PC-3 (cell line): Measurements from ENCODE around the gene POLDIP3. TPM values are rescaled to one million over a fixed set of nuclear protein-coding genes. Genes with fewer than 3 reads are reported as not detected.

Source experiments
- ATAC-seq: fragments of 200-7000 bp; cut with Tn5 transposase; 2 replicates; pipeline ENCODE4 v1.9.1; 2020; ENCODE audit warnings: mild to moderate bottlenecking, moderate library complexity
- BruUV-seq: library from RNA; stranded (reverse); fragments of 400-500 nt; replicated peaks from 2 replicates; lab custom pipeline; 2021; lab: Mats Ljungman, UMichigan
- CTCF ChIA-PET: fragments of 300-600 bp; sonication (Branson Sonifier 250); formaldehyde crosslinking; loops from one replicate; lab custom pipeline; 2022; ENCODE audit warnings: antibody characterized with exemption; lab: Charles Lee
- POLR2A ChIA-PET: fragments of 300-600 bp; sonication (Branson Sonifier 250); formaldehyde crosslinking; loops from one replicate; lab custom pipeline; 2022; ENCODE audit warnings: antibody characterized with exemption; ENCODE audit not compliant: unreplicated experiment; lab: Charles Lee
- DNase-seq: peaks from one replicate; pipeline ENCODE4 v3.0.0-alpha.2; 2015
- H2AFZ ChIP-seq: fragments of 300-600 bp; sonication (generic); 2 replicates; pipeline ENCODE4 v1.6.0; 2016; ENCODE audit warnings: antibody characterized with exemption, low read length
- H3F3A ChIP-seq: fragments of 300-600 bp; sonication (generic); one replicate; pipeline ENCODE4 v1.6.0; 2017; ENCODE audit warnings: antibody characterized with exemption, low read length, control low read depth, mild to moderate bottlenecking; ENCODE audit not compliant: unreplicated experiment
- H3K27ac ChIP-seq: fragments of 300-600 bp; sonication (generic); 2 replicates; pipeline ENCODE4 v1.5.1; 2016; ENCODE audit warnings: mild to moderate bottlenecking, low read length
- H3K27me3 ChIP-seq: fragments of 300-600 bp; sonication (generic); 2 replicates; pipeline ENCODE4 v1.6.1; 2016; ENCODE audit warnings: low read length, mixed read lengths
- H3K36me3 ChIP-seq: fragments of 300-600 bp; sonication (generic); 2 replicates; pipeline ENCODE4 v1.6.1; 2016; ENCODE audit warnings: low read depth, mixed run types, low read length, mixed read lengths
- H3K4me1 ChIP-seq: fragments of 300-600 bp; sonication (generic); 2 replicates; pipeline ENCODE4 v1.5.1; 2016; ENCODE audit warnings: low read length; ENCODE audit not compliant: insufficient read depth
- H3K4me2 ChIP-seq: fragments of 300-600 bp; sonication (generic); 2 replicates; pipeline ENCODE4 v1.6.0; 2016; ENCODE audit warnings: low read length
- H3K4me3 ChIP-seq: fragments of 300-600 bp; sonication (generic); 2 replicates; pipeline ENCODE4 v1.5.1; 2016; ENCODE audit warnings: mild to moderate bottlenecking, low read length, mixed read lengths
- H3K79me2 ChIP-seq: fragments of 300-600 bp; sonication (generic); 2 replicates; pipeline ENCODE4 v1.6.1; 2017; ENCODE audit warnings: low read length, mixed read lengths
- H3K9ac ChIP-seq: fragments of 300-600 bp; sonication (generic); 2 replicates; pipeline ENCODE4 v1.6.0; 2016; ENCODE audit warnings: mild to moderate bottlenecking, low read length
- H3K9me2 ChIP-seq: fragments of 300-600 bp; sonication (generic); replicated peaks from 2 replicates; pipeline ENCODE4 v1.6.1; 2016; ENCODE audit warnings: mixed run types, low read length, mixed read lengths
- H3K9me3 ChIP-seq: fragments of 300-600 bp; sonication (generic); 2 replicates; pipeline ENCODE4 v1.6.1; 2016; ENCODE audit warnings: low read length, mixed read lengths
- H4K20me1 ChIP-seq: fragments of 300-600 bp; sonication (generic); 2 replicates; pipeline ENCODE4 v1.6.1; 2016; ENCODE audit warnings: low read length, mixed read lengths
- CTCF ChIP-seq: fragments of 300-600 bp; sonication (generic); conservative IDR thresholded peaks from 2 replicates; pipeline ENCODE4 v1.5.1; 2017; ENCODE audit warnings: antibody characterized with exemption, low read depth, mild to moderate bottlenecking, low read length
- EZH2 ChIP-seq: fragments of 300-600 bp; sonication (generic); IDR thresholded peaks from one replicate; pipeline ENCODE4 v1.6.1; 2017; ENCODE audit warnings: antibody characterized with exemption, mild to moderate bottlenecking, low read length; ENCODE audit not compliant: unreplicated experiment
- EZH2phosphoT487 ChIP-seq: fragments of 300-600 bp; sonication (generic); IDR thresholded peaks from 2 replicates; pipeline ENCODE4 v1.6.1; 2018; ENCODE audit warnings: mild to moderate bottlenecking, antibody characterized with exemption, low read length, borderline replicate concordance
- intact Hi-C: fragments of 100-400 bp; cut with micrococcal nuclease; formaldehyde crosslinking; loops from 2 replicates; pipeline ENCODE4 v1.9.0; 2023
- total RNA-seq: library from RNA; depleted of rRNA; stranded (reverse); fragments of >200 nt; gene quantifications from 2 replicates; pipeline ENCODE4 v1.2.3, GENCODE V29; 2014

POLDIP3 gene
- total RNA-seq, 1 experiment from 2014 or later = 32.4 TPM

GRCh38 chr22:42649246-42650099, 34.8 kb upstream of the POLDIP3 start, which contains the start of gene CYB5R3:
Gene CYB5R3, minus strand, starts transcription at chr22:42649392. Its CDS starts 77 bp downstream, at chr22:42649315.
- Histone ChIP-seq H3K4me3 (peak within 1 kb of the TSS; percentile 98), H3K79me2 (peaks cover 43% of the 10 kb centered on the region), H3K27ac (peak within 1 kb of the TSS; percentile 41), H3K9me3 (no peaks in the 10 kb centered on the region), H2AFZ (peak within 1 kb of the TSS; percentile 79), H3K9me2 (no peaks in the 10 kb centered on the region), H3K9ac (peak within 1 kb of the TSS; percentile 89), H4K20me1 (peaks cover 7% of the 10 kb centered on the region; the same call in 1 of the 2 replicates), H3F3A (no peaks in the 10 kb centered on the region), H3K27me3 (no peaks in the 10 kb centered on the region), H3K36me3 (no peaks in the 10 kb centered on the region), H3K4me1 (peaks cover 9% of the 10 kb centered on the region), H3K4me2 (peak within 1 kb of the TSS; percentile 91)
- BruUV-seq = TSS peak; percentile 97
- intact Hi-C loops = no loop called here
- ChIA-PET CTCF (interaction anchor here (0.6 to 1.0 kb wide), 2 partner anchors 106 to 170 kb away, joined by 4 read pairs; no protein-coding TSS in a partner anchor), POLR2A (interaction anchor here (0.5 kb wide), 1 partner anchor 25 kb away, joined by 11 read pairs; no protein-coding TSS in a partner anchor)
- ATAC-seq = peak; percentile 83
- TF ChIP-seq EZH2 (no peak), EZH2phosphoT487 (no peak), CTCF (no peak)
- peak; percentile 55 for DNase-seq

GRCh38 chr22:42648368-42649245, 33.9 kb upstream of the POLDIP3 start:
- intact Hi-C loops = no loop called here
- H3K27ac ChIP-seq = peak overlapping the region; percentile 41
- POLR2A ChIA-PET = no interaction called here
- no peaks in the 10 kb centered on the region for H3F3A ChIP-seq
- CTCF ChIA-PET = interaction anchor here (0.6 to 1.0 kb wide), 2 partner anchors 107 to 171 kb away, joined by 4 read pairs; no protein-coding TSS in a partner anchor
- H3K27me3 ChIP-seq = no peaks in the 10 kb centered on the region
- TSS peak; percentile 87 for BruUV-seq
- H3K4me3 ChIP-seq = peak overlapping the region; percentile 98
- DNase-seq = peak; percentile 37
- TF ChIP-seq CTCF (no peak), EZH2 (no peak), EZH2phosphoT487 (no peak)
- peaks cover 51% of the 10 kb centered on the region for H3K79me2 ChIP-seq
- H3K4me2 ChIP-seq = peak overlapping the region; percentile 91
- H3K9ac ChIP-seq = peak overlapping the region; percentile 89
- H4K20me1 ChIP-seq = peaks cover 7% of the 10 kb centered on the region; the same call in 1 of the 2 replicates
- no peaks in the 10 kb centered on the region for H3K9me3 ChIP-seq
- peaks cover 9% of the 10 kb centered on the region for H3K4me1 ChIP-seq
- ATAC-seq = peak; percentile 75
- H3K9me2 ChIP-seq = no peaks in the 10 kb centered on the region
- no peaks in the 10 kb centered on the region for H3K36me3 ChIP-seq
- no peak overlapping the region; the same call in 1 of the 2 replicates for H2AFZ ChIP-seq
